ENCODE data around the gene CHMP1B. TPM values are rescaled to one million over a fixed set of nuclear protein-coding genes. Genes with fewer than 3 reads are reported as not detected.

Gene CHMP1B
- total RNA-seq, 4 donors from 2014 or later, result 39.0 to 82.1 (median 62.2) TPM

- no peak overlapping the region for H3K4me3 ChIP-seq
- no peak for DNase-seq
- no peaks in the 10 kb centered on the region for H3K9me3 ChIP-seq
- H3K36me3 ChIP-seq, result no peaks in the 10 kb centered on the region
- H3K4me1 ChIP-seq, result no peaks in the 10 kb centered on the region
- 87% methylated on average over 8 of the region's 8 CpGs; no CpG with 5 or more reads in 1 of the 2 donors for WGBS, 2 donors (ENCODE audit: low coverage in 1 of 2)
- TF ChIP-seq CTCF (IDR thresholded peaks at IDR 0.05) (no peak), EP300 (IDR thresholded peaks at IDR 0.05; ENCODE audit: low read depth) (no peak), POLR2AphosphoS5 (IDR thresholded peaks at IDR 0.05) (no peak), POLR2A (IDR thresholded peaks at IDR 0.05) (no peak)
- intact Hi-C loops (cut with DNase I; ENCODE audit: low total_unique reads), result no loop called here
- no peak overlapping the region for H3K27ac ChIP-seq
- no peaks in the 10 kb centered on the region for H3K27me3 ChIP-seq
- in situ Hi-C loops (cut with MboI; ENCODE audit: low pct_ligation_motif_present in 1 of 4, low pct_unique_long_range_greater_than_20kb in 1 of 4, low sequenced_read_pairs in 3 of 4), result no loop called here
Measured at GRCh38 chr18:11874676-11875075, 23.5 kb downstream of the CHMP1B start.

- Histone ChIP-seq H3K36me3 (no peaks in the 10 kb centered on the region), H3K27ac (no peak overlapping the region), H3K4me1 (no peaks in the 10 kb centered on the region), H3K4me3 (no peak overlapping the region), H3K27me3 (no peaks in the 10 kb centered on the region), H3K9me3 (no peaks in the 10 kb centered on the region)
- intact Hi-C loops (cut with DNase I; ENCODE audit: low total_unique reads) (no loop called here), in situ Hi-C loops (cut with MboI; ENCODE audit: low pct_ligation_motif_present in 1 of 4, low pct_unique_long_range_greater_than_20kb in 1 of 4, low sequenced_read_pairs in 3 of 4) (no loop called here)
- TF ChIP-seq EP300 (IDR thresholded peaks at IDR 0.05; ENCODE audit: low read depth) (no peak), POLR2A (IDR thresholded peaks at IDR 0.05) (no peak), CTCF (IDR thresholded peaks at IDR 0.05) (no peak), POLR2AphosphoS5 (IDR thresholded peaks at IDR 0.05) (no peak)
- WGBS, 2 donors (ENCODE audit: low coverage in 1 of 2), result 83 to 92% methylated on average over 2 to 10 of the region's 10 CpGs
- no peak for DNase-seq
Measured at GRCh38 chr18:11877497-11878135, 26.4 kb downstream of the CHMP1B start.

GRCh38 chr18:11880586-11881304, 29.5 kb downstream of the CHMP1B start:
- Histone ChIP-seq H3K4me3 (no peak overlapping the region), H3K9me3 (no peaks in the 10 kb centered on the region), H3K4me1 (peaks cover 0 to 5% (median 3%) of the 10 kb centered on the region in 4 donors), H3K27ac (no peak overlapping the region), H3K36me3 (peaks cover 0 to 7% (median 0%) of the 10 kb centered on the region in 4 donors), H3K27me3 (no peaks in the 10 kb centered on the region)
- TF ChIP-seq EP300 (IDR thresholded peaks at IDR 0.05; ENCODE audit: low read depth), result no peak
- no peak for TF ChIP-seq POLR2A (IDR thresholded peaks at IDR 0.05)
- no peak for TF ChIP-seq CTCF (IDR thresholded peaks at IDR 0.05)
- TF ChIP-seq POLR2AphosphoS5 (IDR thresholded peaks at IDR 0.05), result no peak
- no peak for DNase-seq
- 95 to 96% methylated on average over 8 to 30 of the region's 30 CpGs for WGBS, 2 donors (ENCODE audit: low coverage in 1 of 2)
- intact Hi-C loops (cut with DNase I; ENCODE audit: low total_unique reads), result no loop called here
- in situ Hi-C loops (cut with MboI; ENCODE audit: low pct_ligation_motif_present in 1 of 4, low pct_unique_long_range_greater_than_20kb in 1 of 4, low sequenced_read_pairs in 3 of 4), result no loop called here

- TF ChIP-seq EP300 (IDR thresholded peaks at IDR 0.05; ENCODE audit: low read depth) (no peak), POLR2A (IDR thresholded peaks at IDR 0.05) (no peak), POLR2AphosphoS5 (IDR thresholded peaks at IDR 0.05) (no peak), CTCF (IDR thresholded peaks at IDR 0.05) (no peak)
- 60 to 100% methylated on average over 1 to 4 of the region's 4 CpGs for WGBS, 2 donors (ENCODE audit: low coverage in 1 of 2)
- in situ Hi-C loops (cut with MboI; ENCODE audit: low pct_ligation_motif_present in 1 of 4, low pct_unique_long_range_greater_than_20kb in 1 of 4, low sequenced_read_pairs in 3 of 4) (no loop called here), intact Hi-C loops (cut with DNase I; ENCODE audit: low total_unique reads) (no loop called here)
- Histone ChIP-seq H3K27ac (no peak overlapping the region), H3K36me3 (peaks cover 0 to 14% (median 4%) of the 10 kb centered on the region in 4 donors), H3K9me3 (no peaks in the 10 kb centered on the region), H3K27me3 (no peaks in the 10 kb centered on the region), H3K4me1 (peaks cover 0 to 18% (median 6%) of the 10 kb centered on the region in 4 donors), H3K4me3 (no peak overlapping the region)
- DNase-seq, result no peak
Measured at GRCh38 chr18:11882636-11883035, 31.4 kb downstream of the CHMP1B start.
